Measurements from ENCODE around the gene NANS. TPM values are rescaled to one million over a fixed set of nuclear protein-coding genes. Genes with fewer than 3 reads are reported as not detected.
A peak's percentile ranks its signal among the peaks of the same experiment; 100 is the strongest.

Gene NANS
- total and polyA plus RNA-seq, 4 donors = 23.4 to 55.4 (median 42.8) TPM

GRCh38 chr9:98009437-98009836, 47.1 kb upstream of the NANS start:
- 96% methylated on average over 6 of the region's 6 CpGs for WGBS
- TF ChIP-seq JUND (IDR thresholded peaks at IDR 0.05) (no peak), YY1 (IDR thresholded peaks at IDR 0.05) (no peak), RAD21 (IDR thresholded peaks at IDR 0.05) (no peak), RXRA (IDR thresholded peaks at IDR 0.05) (no peak), EGR1 (IDR thresholded peaks at IDR 0.05; ENCODE audit: low read depth in 2 of 2) (no peak), TAF1 (conservative IDR thresholded peaks at IDR 0.05) (no peak), MAX (IDR thresholded peaks at IDR 0.05) (no peak), REST (IDR thresholded peaks at IDR 0.05) (no peak), CTCF (IDR thresholded peaks at IDR 0.05; ENCODE audit: low read depth, low read length, missing input control) (no peak), ZBTB33 (IDR thresholded peaks at IDR 0.05) (no peak), NR2F2 (IDR thresholded peaks at IDR 0.05) (no peak), HNF4G (IDR thresholded peaks at IDR 0.05) (no peak), FOXA1 (IDR thresholded peaks at IDR 0.05) (no peak), GABPA (IDR thresholded peaks at IDR 0.05 in 1 of 2, conservative IDR thresholded peaks at IDR 0.05 in 1 of 2) (no peak), FOXA2 (IDR thresholded peaks at IDR 0.05) (no peak), ATF3 (IDR thresholded peaks at IDR 0.05) (no peak)
- no peak for DNase-seq (ENCODE audit: low spot score)
- no peaks in the 10 kb centered on the region for H3K9me3 ChIP-seq (ENCODE audit: control insufficient read depth in 4 of 4, low read length in 3 of 4)
- H3K27me3 ChIP-seq (ENCODE audit: control insufficient read depth in 4 of 4, insufficient read depth in 4 of 4, low read length in 3 of 4) = no peaks in the 10 kb centered on the region
- peaks cover 17 to 70% (median 56%) of the 10 kb centered on the region in 4 donors for H3K36me3 ChIP-seq (ENCODE audit: control insufficient read depth in 4 of 4, insufficient read depth in 3 of 4, low read depth in 1 of 4, low read length in 3 of 4)
- H3K4me1 ChIP-seq (ENCODE audit: control insufficient read depth in 4 of 4, insufficient read depth in 4 of 4, low read length in 3 of 4) = no peaks in the 10 kb centered on the region
- no peak overlapping the region for H3K27ac ChIP-seq (ENCODE audit: low read depth in 1 of 2, low read length in 2 of 2)
- no peak overlapping the region for H3K4me3 ChIP-seq (ENCODE audit: low read depth in 1 of 3, low read length in 3 of 3)
- H3K9ac ChIP-seq (ENCODE audit: low read depth in 1 of 2, low read length in 2 of 2) = no peak overlapping the region

GRCh38 chr9:98009936-98010335, 46.6 kb upstream of the NANS start:
- no peak overlapping the region for H3K4me3 ChIP-seq (ENCODE audit: low read depth in 1 of 3, low read length in 3 of 3)
- no peak overlapping the region for H3K27ac ChIP-seq (ENCODE audit: low read depth in 1 of 2, low read length in 2 of 2)
- peaks cover 20 to 74% (median 56%) of the 10 kb centered on the region in 4 donors for H3K36me3 ChIP-seq (ENCODE audit: control insufficient read depth in 4 of 4, insufficient read depth in 3 of 4, low read depth in 1 of 4, low read length in 3 of 4)
- TF ChIP-seq HNF4A (conservative IDR thresholded peaks at IDR 0.05) = no peak
- TF ChIP-seq RAD21 (IDR thresholded peaks at IDR 0.05) = no peak
- TF ChIP-seq SP1 (IDR thresholded peaks at IDR 0.05) = peak; percentile 48
- no peak for TF ChIP-seq FOXA1 (IDR thresholded peaks at IDR 0.05)
- peak; percentile 92 for TF ChIP-seq NR2F2 (IDR thresholded peaks at IDR 0.05)
- TF ChIP-seq YY1 (IDR thresholded peaks at IDR 0.05) = no peak
- peak; percentile 17 for TF ChIP-seq MAX (IDR thresholded peaks at IDR 0.05)
- TF ChIP-seq RXRA (IDR thresholded peaks at IDR 0.05) = peak in 1 of 2 donors; percentile 42
- H3K9me3 ChIP-seq (ENCODE audit: control insufficient read depth in 4 of 4, low read length in 3 of 4) = no peaks in the 10 kb centered on the region
- no peaks in the 10 kb centered on the region for H3K27me3 ChIP-seq (ENCODE audit: control insufficient read depth in 4 of 4, insufficient read depth in 4 of 4, low read length in 3 of 4)
- no peaks in the 10 kb centered on the region for H3K4me1 ChIP-seq (ENCODE audit: control insufficient read depth in 4 of 4, insufficient read depth in 4 of 4, low read length in 3 of 4)
- WGBS = 68% methylated on average over 1 of the region's 1 CpG
- no peak for DNase-seq (ENCODE audit: low spot score)
- H3K9ac ChIP-seq (ENCODE audit: low read depth in 1 of 2, low read length in 2 of 2) = no peak overlapping the region
